ENCODE results near the gene SYNE4. TPM values are rescaled to one million over a fixed set of nuclear protein-coding genes. Genes with fewer than 3 reads are reported as not detected.
A peak's percentile ranks its signal among the peaks of the same experiment; 100 is the strongest.

SYNE4 gene
- total RNA-seq, 2 experiments from 2014 or later, result 2.4 to 3.3 TPM

DNA sequence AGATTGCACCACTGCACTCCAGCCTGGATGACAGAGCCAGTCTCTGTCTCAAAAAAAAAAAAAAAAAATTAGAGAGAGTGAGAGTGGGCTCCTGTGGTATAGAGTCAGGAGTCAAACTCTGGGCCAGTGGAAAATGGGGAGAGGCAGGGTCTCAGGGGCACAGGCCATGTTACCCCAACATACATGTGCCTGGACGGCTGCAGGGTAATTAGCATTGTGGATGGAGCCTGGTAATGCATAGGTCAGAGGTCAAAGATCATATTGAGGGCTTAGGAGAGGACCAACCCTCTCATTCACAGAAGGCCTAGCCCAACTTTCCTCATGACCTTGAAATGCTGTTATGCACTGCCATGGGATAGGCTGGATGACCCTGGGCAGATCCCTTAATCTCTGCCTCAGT is 16.9 kb upstream of the SYNE4 start:
- H3K36me3 Mint-ChIP-seq (ENCODE audit: low read depth), result peaks cover 19% of the 10 kb centered on the region
- H3K9me3 Mint-ChIP-seq, result no peaks in the 10 kb centered on the region
- no peaks in the 10 kb centered on the region for H3K27me3 Mint-ChIP-seq
- H3K4me3 Mint-ChIP-seq, result no peak overlapping the region
- intact Hi-C loops (cut with micrococcal nuclease), result no loop called here
- no peak overlapping the region for H3K27ac Mint-ChIP-seq
- no peak for ATAC-seq
- no peaks in the 10 kb centered on the region for H3K4me1 Mint-ChIP-seq (ENCODE audit: low read depth)
- TF ChIP-seq, protein P1, sequence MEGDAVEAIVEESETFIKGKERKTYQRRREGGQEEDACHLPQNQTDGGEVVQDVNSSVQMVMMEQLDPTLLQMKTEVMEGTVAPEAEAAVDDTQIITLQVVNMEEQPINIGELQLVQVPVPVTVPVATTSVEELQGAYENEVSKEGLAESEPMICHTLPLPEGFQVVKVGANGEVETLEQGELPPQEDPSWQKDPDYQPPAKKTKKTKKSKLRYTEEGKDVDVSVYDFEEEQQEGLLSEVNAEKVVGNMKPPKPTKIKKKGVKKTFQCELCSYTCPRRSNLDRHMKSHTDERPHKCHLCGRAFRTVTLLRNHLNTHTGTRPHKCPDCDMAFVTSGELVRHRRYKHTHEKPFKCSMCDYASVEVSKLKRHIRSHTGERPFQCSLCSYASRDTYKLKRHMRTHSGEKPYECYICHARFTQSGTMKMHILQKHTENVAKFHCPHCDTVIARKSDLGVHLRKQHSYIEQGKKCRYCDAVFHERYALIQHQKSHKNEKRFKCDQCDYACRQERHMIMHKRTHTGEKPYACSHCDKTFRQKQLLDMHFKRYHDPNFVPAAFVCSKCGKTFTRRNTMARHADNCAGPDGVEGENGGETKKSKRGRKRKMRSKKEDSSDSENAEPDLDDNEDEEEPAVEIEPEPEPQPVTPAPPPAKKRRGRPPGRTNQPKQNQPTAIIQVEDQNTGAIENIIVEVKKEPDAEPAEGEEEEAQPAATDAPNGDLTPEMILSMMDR (IDR thresholded peaks at IDR 0.05), result no peak
- ChIA-PET CTCF (no interaction called here), POLR2A (no interaction called here)
- DNase-seq, result no peak

DNA sequence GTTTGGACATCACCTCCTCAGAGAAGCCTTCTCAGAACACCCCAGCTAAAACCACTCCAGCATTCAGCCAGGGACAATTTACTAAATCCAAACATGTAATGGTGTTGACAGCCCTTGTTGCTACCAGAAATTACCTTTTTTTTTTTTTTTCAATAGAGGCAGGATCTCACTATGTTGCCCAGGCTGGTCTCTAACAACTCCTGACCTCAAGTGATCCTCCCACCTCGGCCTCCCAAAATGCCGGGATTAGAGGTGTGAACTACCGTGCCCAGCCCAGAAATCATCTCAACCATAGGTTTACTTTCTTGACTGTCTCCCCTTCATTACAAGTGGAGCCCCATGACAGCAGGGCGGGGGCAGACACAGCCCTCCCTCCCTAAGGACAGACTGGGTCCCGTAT is 14.8 kb upstream of the SYNE4 start:
- Mint-ChIP-seq H3K4me3 (no peak overlapping the region), H3K9me3 (no peaks in the 10 kb centered on the region), H3K36me3 (ENCODE audit: low read depth) (peaks cover 17% of the 10 kb centered on the region), H3K4me1 (ENCODE audit: low read depth) (no peaks in the 10 kb centered on the region), H3K27ac (no peak overlapping the region), H3K27me3 (no peaks in the 10 kb centered on the region)
- TF ChIP-seq, protein P1 (IDR thresholded peaks at IDR 0.05), result no peak
- ChIA-PET POLR2A (no interaction called here), CTCF (no interaction called here)
- ATAC-seq (no peak), DNase-seq (no peak)
- intact Hi-C loops (cut with micrococcal nuclease), result no loop called here

DNA sequence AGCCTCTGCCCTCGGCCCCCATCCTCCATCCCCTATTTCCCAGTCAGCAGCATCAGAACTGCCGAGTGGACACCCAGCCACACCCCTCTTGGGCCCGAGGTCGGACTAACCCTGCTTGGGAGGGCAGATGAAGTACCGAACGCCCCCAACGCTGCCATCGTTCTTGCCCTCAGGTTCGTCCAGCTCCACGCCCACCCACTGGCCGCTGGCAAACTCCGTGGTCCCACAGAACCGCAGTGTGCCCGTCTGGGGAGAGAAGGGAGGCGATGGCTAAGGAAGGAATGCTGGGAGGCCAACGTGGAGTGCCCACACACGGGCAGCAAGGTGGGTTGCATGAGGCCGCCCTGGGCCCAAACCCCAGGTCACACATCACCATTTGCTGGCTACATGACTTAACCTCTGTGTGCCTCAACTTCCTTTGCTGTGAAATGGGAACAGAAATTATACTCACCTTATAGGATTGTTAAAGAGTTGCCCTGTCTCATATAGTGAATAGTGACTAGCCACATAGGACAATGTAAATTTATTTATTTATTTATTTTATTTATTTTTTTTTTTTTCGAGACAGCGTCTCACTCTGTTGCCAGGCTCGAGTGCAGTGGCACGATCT is 10.6 kb upstream of the SYNE4 start:
- intact Hi-C loops (cut with micrococcal nuclease), result no loop called here
- no peak overlapping the region for H3K27ac Mint-ChIP-seq

DNA sequence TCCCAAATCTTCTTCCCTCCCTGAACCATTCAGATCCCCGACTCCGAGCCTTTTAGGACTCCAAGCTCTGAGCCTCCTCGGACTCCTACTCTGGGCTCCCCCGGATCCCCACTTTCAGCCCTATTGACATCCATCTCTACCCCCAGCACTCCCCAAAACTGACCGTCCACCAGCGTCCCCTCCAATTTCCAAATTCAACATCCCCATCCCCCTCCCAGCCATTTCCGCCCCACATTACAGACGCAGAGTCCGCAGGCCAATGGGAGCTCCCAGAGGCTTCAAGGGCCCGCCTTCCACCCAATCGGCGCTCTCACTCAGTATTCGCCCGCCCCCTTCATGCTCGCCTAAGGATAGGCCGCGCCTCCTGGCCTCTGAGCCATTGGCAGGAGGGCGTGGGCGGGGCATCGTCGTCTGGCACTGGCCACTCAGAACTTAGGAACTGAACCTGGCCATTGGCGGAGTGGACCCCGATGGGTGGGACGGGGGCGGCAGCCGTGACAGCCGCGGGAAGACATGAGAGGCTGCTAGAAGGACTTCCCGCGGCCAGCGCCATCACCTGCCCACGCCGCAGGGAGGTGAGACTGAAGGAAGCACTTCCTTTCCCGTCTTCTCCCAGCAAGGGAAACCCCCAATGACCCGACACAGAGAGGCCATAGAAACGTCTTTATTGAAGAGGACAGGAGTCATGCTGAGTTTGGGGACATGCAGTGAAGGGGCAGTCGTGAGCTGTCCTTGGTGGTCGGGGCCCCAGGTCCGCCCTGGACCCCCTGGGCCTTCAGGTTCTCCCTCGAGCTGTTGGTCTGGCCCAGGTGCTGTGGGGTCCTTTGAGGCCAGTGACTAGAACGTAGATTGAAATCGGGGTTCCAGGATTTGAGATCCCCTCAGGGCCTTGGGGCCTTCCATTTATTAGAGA is 5.7 kb upstream of the SYNE4 start, which contains the start of gene ALKBH6:
ALKBH6 (minus strand) TSS at position 202 of the 913 bp plus-strand sequence. CDS start 816 bp downstream, outside the sequence.
- TF ChIP-seq, protein P1 (IDR thresholded peaks at IDR 0.05), result no peak
- peak; percentile 100 for DNase-seq
- Mint-ChIP-seq H3K27me3 (no peaks in the 10 kb centered on the region), H3K36me3 (ENCODE audit: low read depth) (peaks cover 11% of the 10 kb centered on the region), H3K4me1 (ENCODE audit: low read depth) (peaks cover 27% of the 10 kb centered on the region), H3K4me3 (peak within 1 kb of the TSS; percentile 97), H3K9me3 (no peaks in the 10 kb centered on the region), H3K27ac (peak within 1 kb of the TSS; percentile 97)
- ATAC-seq, result peak; percentile 99
- intact Hi-C loops (cut with micrococcal nuclease), result no loop called here
- ChIA-PET CTCF (interaction anchor here (0.7 to 1.2 kb wide), 5 partner anchors 12 to 67 kb away, joined by 3 to 4 read pairs (median 3); partner anchors contain the start of gene THAP8), POLR2A (interaction anchor here (0.7 to 1.4 kb wide), 5 partner anchors 10 to 97 kb away, joined by 3 to 6 read pairs (median 3); partner anchors contain the start of gene SDHAF1)

More for the DNA sequence above, 10.6 kb upstream of the SYNE4 start:
- peaks cover 18% of the 10 kb centered on the region for H3K36me3 Mint-ChIP-seq (ENCODE audit: low read depth)
- H3K4me3 Mint-ChIP-seq, result no peak overlapping the region
- H3K9me3 Mint-ChIP-seq, result no peaks in the 10 kb centered on the region
- CTCF ChIA-PET, result no interaction called here
- TF ChIP-seq, protein P1 (IDR thresholded peaks at IDR 0.05), result no peak
- peaks cover 13% of the 10 kb centered on the region for H3K4me1 Mint-ChIP-seq (ENCODE audit: low read depth)
- no peak for ATAC-seq
- POLR2A ChIA-PET, result interaction anchor here (0.9 kb wide), 1 partner anchor 11 kb away, joined by 3 read pairs; the partner anchor contains the start of gene SYNE4
- no peaks in the 10 kb centered on the region for H3K27me3 Mint-ChIP-seq
- DNase-seq, result no peak
